ENCODE data around the gene CHKB.

DNA sequence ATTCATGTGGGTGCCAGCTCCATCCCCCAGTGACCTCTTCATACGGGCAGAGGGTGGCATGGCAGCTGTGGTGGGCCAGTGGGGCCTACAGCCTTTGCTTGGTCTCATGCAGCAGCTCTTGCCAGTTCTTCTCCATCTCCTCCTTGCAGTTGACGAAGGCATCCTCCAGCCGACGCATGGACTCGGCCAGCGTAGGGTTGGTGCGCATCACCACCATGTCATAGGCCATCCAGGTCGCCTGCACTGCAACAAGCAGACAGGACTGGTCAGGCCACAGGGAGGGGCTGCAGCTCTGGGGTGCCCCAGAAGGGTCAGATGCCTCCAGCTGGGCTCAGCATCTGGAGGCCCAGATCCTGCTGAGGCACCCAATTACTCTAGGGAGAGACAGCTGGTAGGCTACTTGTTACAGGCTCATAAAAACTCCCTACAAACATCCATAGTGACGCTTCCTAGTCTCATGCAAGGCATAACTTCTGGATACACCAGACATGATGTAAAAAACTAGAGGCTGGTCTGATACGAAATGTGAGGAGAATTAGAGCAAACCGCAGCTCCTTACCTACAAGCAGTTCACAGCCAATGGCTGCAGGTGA is 31.4 kb downstream of the CHKB start:
- TF ChIP-seq CTCF (IDR thresholded peaks at IDR 0.05) (no peak), POLR2A (IDR thresholded peaks at IDR 0.05) (no peak)
